Activated naive CD4-positive, alpha-beta T cell treated with anti-CD3 and anti-CD28 coated beads, Interleukin-2, amount 10 ng/mL, durations not matched to agents 7 days and 5 days (primary cell): Measurements from ENCODE around the gene TRAK2.

Experiments used
- CTCF ChIA-PET: fragments of 350-600 bp; sonication (Branson Sonifier 250); formaldehyde crosslinking; loops from one replicate; lab custom pipeline; 2021; ENCODE audit warnings: antibody characterized with exemption; lab: Charles Lee
- DNase-seq: peaks from one replicate; pipeline ENCODE4 v3.0.0-alpha.2; 2020
- H3K27ac Mint-ChIP-seq: one replicate; pipeline ENCODE4 v1.8.0; 2021; ENCODE audit warnings: mild to moderate bottlenecking, moderate library complexity, mixed read lengths
- H3K27me3 Mint-ChIP-seq: one replicate; pipeline ENCODE4 v1.8.0; 2021; ENCODE audit warnings: mild to moderate bottlenecking, mixed read lengths
- H3K36me3 Mint-ChIP-seq: one replicate; pipeline ENCODE4 v1.8.0; 2021; ENCODE audit warnings: mixed read lengths
- H3K4me1 Mint-ChIP-seq: one replicate; pipeline ENCODE4 v1.8.0; 2021; ENCODE audit warnings: mixed read lengths
- H3K4me3 Mint-ChIP-seq: one replicate; pipeline ENCODE4 v1.8.0; 2021; ENCODE audit warnings: mild to moderate bottlenecking, moderate library complexity, mixed read lengths
- H3K9me3 Mint-ChIP-seq: one replicate; pipeline ENCODE4 v1.8.0; 2021; ENCODE audit warnings: mixed read lengths

Gene TRAK2

DNA sequence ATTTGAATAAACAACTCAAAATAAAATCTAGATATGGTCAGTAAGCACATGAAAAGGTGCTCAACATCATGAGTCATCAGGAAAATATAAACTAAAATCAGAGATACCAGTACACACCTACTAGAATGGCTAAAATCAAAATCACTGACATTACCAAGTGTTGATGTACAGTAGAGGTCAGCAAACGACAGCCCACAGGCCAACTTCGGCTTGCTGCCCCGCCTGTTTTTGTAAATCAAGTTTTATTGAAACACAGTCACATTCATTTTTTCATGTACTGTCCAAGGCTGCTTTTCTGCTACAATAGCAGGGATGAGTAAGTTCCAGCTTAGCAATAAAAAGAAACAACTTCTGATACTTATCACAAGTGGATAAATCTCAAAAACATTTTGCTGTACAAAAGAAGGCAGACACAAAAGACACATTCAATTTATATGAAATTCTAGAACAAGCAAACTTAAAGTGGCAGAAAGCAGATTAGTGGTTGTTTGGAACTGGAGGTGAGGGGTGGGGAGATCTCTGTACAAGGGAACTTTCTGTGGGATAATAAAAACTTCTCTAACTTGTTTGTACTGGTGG is 32.1 kb downstream of the TRAK2 start:
- H3K4me1 Mint-ChIP-seq: peaks cover 44% of the 10 kb centered on the region
- H3K36me3 Mint-ChIP-seq: peaks cover 32% of the 10 kb centered on the region
- H3K4me3 Mint-ChIP-seq: no peak overlapping the region
- CTCF ChIA-PET: no interaction called here
- no peak overlapping the region for H3K27ac Mint-ChIP-seq
- no peaks in the 10 kb centered on the region for H3K27me3 Mint-ChIP-seq
- H3K9me3 Mint-ChIP-seq: no peaks in the 10 kb centered on the region
- DNase-seq: no peak

DNA sequence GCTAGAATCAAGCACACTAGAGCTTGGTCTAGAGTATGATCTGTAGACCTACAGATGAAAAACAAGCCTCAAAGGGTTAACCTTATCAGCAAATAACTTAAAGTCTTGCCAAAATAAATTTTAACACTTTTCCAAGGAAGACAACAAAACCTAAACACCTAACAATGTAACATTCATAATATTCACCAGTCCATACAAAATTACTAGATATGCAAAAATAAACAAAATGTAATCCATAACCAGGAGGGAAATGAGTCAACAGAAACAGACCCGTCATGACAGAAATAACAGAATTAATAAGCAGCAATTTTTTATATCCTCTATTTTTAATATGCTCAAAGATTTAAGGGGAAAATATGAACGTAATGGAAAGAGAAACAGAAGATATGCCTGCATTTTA is 36.1 kb downstream of the TRAK2 start:
- CTCF ChIA-PET: interaction anchor here (2.3 kb wide), 1 partner anchor 11 kb away, joined by 7 read pairs; no protein-coding TSS in a partner anchor
- peaks cover 25% of the 10 kb centered on the region for H3K4me1 Mint-ChIP-seq
- DNase-seq: no peak
- H3K27me3 Mint-ChIP-seq: no peaks in the 10 kb centered on the region
- no peak overlapping the region for H3K4me3 Mint-ChIP-seq
- H3K36me3 Mint-ChIP-seq: peaks cover 43% of the 10 kb centered on the region
- no peak overlapping the region for H3K27ac Mint-ChIP-seq
- H3K9me3 Mint-ChIP-seq: peaks cover 4% of the 10 kb centered on the region

DNA sequence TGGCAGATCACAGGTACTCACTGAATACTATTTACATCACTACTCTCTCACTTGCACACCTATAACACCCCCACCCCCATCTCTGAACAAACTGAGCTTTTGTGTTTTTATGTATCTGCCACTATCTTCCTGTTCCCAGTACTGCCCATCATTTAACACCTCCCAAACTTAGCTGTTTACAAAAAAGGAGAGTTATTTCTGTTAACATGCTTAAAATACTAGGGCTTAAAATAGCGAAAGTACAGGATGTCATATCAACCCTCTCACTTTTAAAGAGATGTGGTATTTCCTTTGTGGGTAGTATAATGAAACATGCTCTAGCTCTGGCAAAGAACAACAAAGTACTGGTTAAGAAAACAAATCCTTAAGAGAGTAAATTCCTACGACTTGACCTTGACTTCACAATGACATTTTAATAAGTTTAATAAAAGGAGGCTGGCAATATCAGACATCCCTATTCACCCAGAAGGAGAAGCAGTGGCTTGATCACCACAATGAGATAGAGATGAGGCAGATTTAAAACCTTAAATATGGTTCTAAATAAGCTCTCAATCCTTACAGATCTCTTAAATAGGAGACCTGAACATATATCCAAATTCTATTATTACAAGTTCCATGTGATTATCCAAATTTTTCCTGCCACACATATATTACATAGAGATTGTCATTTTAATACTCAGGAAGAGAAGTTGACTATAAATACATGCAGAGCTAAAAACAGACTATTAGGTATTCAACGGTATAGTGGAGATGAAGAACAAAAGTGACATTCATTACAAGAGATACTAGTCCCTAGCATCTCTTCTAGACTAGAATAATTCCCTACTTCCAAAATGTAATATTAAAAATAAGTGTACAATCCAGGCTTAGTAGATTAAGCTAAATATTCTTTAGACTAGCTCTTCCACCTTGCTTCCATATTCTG is 36.9 kb downstream of the TRAK2 start:
- no peak overlapping the region for H3K4me3 Mint-ChIP-seq
- peaks cover 37% of the 10 kb centered on the region for H3K36me3 Mint-ChIP-seq
- no peak overlapping the region for H3K27ac Mint-ChIP-seq
- peak; percentile 25 for DNase-seq
- H3K27me3 Mint-ChIP-seq: no peaks in the 10 kb centered on the region
- CTCF ChIA-PET: interaction anchor here (0.8 to 2.3 kb wide), 3 partner anchors 10 to 37 kb away, joined by 3 to 7 read pairs (median 3); partner anchors contain the start of genes STRADB and TRAK2
- peaks cover 20% of the 10 kb centered on the region for H3K4me1 Mint-ChIP-seq
- peaks cover 4% of the 10 kb centered on the region for H3K9me3 Mint-ChIP-seq

DNA sequence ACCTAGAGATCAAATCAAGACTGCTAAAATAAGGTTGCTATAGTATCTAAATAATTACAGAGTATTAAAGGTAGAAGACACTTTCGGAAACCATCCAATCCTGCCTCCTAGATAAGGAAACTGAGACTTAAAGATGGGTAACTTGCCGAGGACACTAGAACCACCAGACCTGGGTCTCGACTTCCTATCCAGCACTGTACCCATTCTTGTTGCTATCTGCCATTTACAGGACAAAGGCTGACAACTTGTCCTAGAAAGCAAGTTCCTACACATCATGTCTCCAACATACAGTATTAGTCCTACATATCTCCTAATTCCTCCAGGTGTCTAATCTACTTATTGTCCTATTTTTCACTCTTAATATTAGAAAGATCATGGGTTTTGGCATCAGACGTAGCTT is 37.7 kb downstream of the TRAK2 start:
- CTCF ChIA-PET: interaction anchor here (1.3 to 2.3 kb wide), 2 partner anchors 9 to 38 kb away, joined by 3 to 7 read pairs; partner anchors contain the start of genes STRADB and TRAK2
- no peak overlapping the region for H3K27ac Mint-ChIP-seq
- peaks cover 15% of the 10 kb centered on the region for H3K4me1 Mint-ChIP-seq
- H3K9me3 Mint-ChIP-seq: peaks cover 4% of the 10 kb centered on the region
- DNase-seq: no peak
- H3K4me3 Mint-ChIP-seq: no peak overlapping the region
- H3K27me3 Mint-ChIP-seq: no peaks in the 10 kb centered on the region
- H3K36me3 Mint-ChIP-seq: peaks cover 32% of the 10 kb centered on the region

DNA sequence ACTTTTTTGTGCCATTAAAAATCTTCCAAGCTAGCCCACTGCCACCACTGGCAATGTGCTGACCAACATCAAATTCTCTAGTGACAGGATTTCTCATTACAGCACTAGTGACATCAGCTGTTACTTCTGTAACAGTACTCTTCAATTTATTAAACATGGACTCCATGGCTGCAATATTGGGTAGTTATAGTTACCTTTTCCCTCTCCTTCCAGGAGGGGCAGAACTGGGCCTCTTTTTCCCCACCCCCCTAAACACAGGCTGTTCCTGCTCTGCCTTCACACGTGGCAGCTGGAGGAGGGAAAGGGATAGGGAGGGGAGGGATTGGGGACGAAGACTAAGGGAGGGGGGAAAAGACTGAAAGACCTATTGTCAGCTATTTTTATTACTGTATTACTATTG is 38.1 kb downstream of the TRAK2 start:
- H3K27me3 Mint-ChIP-seq: no peaks in the 10 kb centered on the region
- peaks cover 17% of the 10 kb centered on the region for H3K4me1 Mint-ChIP-seq
- CTCF ChIA-PET: interaction anchor here (1.3 to 2.3 kb wide), 2 partner anchors 9 to 38 kb away, joined by 3 to 7 read pairs; partner anchors contain the start of genes STRADB and TRAK2
- peaks cover 4% of the 10 kb centered on the region for H3K9me3 Mint-ChIP-seq
- no peak overlapping the region for H3K4me3 Mint-ChIP-seq
- DNase-seq: no peak
- peaks cover 34% of the 10 kb centered on the region for H3K36me3 Mint-ChIP-seq
- no peak overlapping the region for H3K27ac Mint-ChIP-seq

DNA sequence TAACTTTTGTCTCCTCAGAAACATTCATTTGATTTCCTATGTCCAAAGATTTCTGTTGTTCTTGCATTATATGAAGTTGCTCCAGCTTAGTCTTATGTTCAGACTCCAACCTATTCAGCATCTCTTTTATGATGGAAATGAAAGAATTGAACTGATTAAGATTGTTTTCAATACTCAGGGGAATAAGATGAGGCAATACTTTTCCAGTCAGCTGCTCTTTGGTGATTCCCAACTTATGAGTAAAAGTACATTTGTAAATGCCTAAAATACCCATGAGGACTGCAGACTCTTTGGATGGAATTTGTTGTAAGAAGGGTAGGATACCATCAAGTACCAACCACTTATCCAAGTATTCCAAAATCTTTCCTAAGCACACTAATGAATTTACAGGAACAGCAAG is 39.8 kb downstream of the TRAK2 start:
- H3K27ac Mint-ChIP-seq: no peak overlapping the region

DNA sequence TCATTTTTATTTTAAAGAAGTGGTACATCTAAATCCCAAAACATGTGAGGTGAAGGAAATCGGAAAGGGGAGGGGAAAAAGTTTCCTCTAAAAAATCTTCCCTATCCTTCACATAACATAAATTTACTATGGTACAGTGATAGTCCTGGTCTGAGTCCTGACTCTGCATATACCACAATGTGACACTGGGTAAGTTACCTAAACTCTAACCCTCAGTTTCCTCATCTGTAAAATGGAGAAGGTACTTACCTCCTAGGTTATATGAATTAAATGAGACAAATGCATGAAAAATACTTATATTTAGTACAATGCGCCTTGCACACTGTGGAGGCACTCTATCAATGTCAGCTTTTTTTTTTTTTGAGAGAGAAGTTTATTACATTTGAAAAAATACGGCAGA is 42.3 kb downstream of the TRAK2 start:
- CTCF ChIA-PET: no interaction called here
- DNase-seq: no peak
- H3K4me1 Mint-ChIP-seq: peaks cover 52% of the 10 kb centered on the region
- H3K4me3 Mint-ChIP-seq: no peak overlapping the region
- H3K27ac Mint-ChIP-seq: no peak overlapping the region
- H3K9me3 Mint-ChIP-seq: peaks cover 4% of the 10 kb centered on the region
- H3K36me3 Mint-ChIP-seq: peaks cover 55% of the 10 kb centered on the region
- H3K27me3 Mint-ChIP-seq: no peaks in the 10 kb centered on the region

More for the DNA sequence above, 39.8 kb downstream of the TRAK2 start:
- Mint-ChIP-seq H3K9me3 (peaks cover 4% of the 10 kb centered on the region), H3K27me3 (no peaks in the 10 kb centered on the region), H3K4me3 (no peak overlapping the region), H3K36me3 (peaks cover 36% of the 10 kb centered on the region), H3K4me1 (peaks cover 27% of the 10 kb centered on the region)
- CTCF ChIA-PET: interaction anchor here (1.3 kb wide), 1 partner anchor 35 kb away, joined by 6 read pairs; no protein-coding TSS in a partner anchor
- no peak for DNase-seq

DNA sequence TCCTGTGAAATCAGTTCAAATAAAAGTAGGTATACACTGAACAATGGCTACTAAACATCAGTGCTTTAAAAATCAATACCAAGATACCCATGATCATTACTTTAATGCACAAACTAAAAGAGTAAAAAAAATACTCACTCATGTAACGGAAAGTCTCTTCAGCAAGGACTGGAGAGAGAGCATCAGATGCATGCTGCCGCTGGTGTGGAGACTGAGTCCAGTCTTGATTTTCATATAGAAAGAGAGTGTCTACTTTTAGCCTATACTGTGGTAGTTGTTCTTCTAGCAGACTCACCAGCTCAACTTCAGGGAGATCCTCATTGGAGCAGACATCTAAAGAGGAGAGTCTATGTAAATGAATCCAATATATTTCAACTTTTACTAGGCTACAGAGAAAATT is 44.0 kb downstream of the TRAK2 start:
- peaks cover 62% of the 10 kb centered on the region for H3K36me3 Mint-ChIP-seq
- CTCF ChIA-PET: no interaction called here

DNA sequence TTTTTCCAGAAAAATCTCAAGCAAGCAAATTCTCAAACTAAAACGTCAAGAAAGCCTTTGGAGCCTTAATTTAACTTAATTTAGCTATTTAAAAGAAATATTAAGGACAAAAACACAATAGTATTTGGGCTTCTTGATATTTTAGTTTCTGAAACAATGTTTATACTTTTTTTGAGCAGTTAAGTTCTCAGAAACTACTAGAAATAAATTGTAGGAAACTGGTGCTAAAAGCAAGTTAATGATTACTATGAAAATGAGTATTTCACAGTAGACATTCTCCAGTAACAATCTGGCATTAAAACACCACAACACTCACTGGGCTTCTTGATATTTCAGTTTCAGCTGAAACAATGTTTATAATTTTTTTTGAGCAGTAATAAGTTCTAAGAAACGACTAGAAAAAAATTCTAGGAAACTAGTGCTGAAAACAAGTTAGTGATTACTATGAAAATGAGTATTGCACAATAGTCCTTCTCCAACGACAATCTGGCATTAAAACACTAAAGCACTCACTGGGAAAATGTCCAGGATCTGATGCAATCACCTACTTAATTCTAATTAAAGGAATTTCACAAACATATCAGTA is 45.1 kb downstream of the TRAK2 start:
- peak overlapping the region; percentile 32 for H3K4me3 Mint-ChIP-seq
- CTCF ChIA-PET: interaction anchor here (1.0 kb wide), 1 partner anchor 42 kb away, joined by 4 read pairs; no protein-coding TSS in a partner anchor

More for the DNA sequence above, 44.0 kb downstream of the TRAK2 start:
- no peak for DNase-seq
- Mint-ChIP-seq H3K27me3 (no peaks in the 10 kb centered on the region), H3K4me3 (no peak overlapping the region), H3K4me1 (peaks cover 63% of the 10 kb centered on the region), H3K9me3 (peaks cover 4% of the 10 kb centered on the region), H3K27ac (no peak overlapping the region)

DNA sequence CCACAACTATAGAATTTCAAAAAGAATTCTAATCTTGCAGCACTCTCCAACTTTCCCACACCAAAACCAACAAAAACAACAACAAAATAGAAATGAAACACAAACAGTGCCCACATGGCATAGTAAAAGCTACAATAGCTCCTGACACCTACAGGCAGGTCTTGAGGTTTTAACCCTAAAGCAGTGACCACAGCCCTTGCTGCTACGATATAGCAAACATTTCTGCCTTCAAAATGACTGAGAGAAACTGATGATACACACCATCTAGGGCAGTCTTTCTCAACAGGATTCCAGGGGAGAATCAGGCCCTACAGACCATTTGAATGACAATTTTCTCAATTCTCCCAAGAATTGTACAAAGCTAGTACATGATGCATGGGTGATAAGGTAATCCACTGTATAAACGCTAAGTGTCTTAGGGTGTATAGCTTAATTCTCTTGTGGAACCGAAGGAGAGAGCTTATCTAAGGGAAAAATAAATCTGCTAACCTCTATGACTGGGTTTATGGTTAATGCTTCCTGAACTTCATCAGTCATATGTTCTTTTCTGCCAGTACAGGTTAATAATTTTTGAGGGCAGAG is 46.5 kb downstream of the TRAK2 start:
- peaks cover 64% of the 10 kb centered on the region for H3K4me1 Mint-ChIP-seq
- no peaks in the 10 kb centered on the region for H3K9me3 Mint-ChIP-seq
- no peak for DNase-seq
- CTCF ChIA-PET: interaction anchor here (0.7 to 1.0 kb wide), 4 partner anchors 9 to 92 kb away, joined by 3 to 7 read pairs (median 3); partner anchors contain the start of gene FLACC1
- H3K4me3 Mint-ChIP-seq: no peak overlapping the region
- H3K27me3 Mint-ChIP-seq: no peaks in the 10 kb centered on the region
- peak overlapping the region; percentile 88 for H3K27ac Mint-ChIP-seq
- H3K36me3 Mint-ChIP-seq: peaks cover 44% of the 10 kb centered on the region

More for the DNA sequence above, 45.1 kb downstream of the TRAK2 start:
- Mint-ChIP-seq H3K4me1 (peaks cover 70% of the 10 kb centered on the region), H3K9me3 (no peaks in the 10 kb centered on the region), H3K27ac (peak overlapping the region; percentile 88), H3K27me3 (no peaks in the 10 kb centered on the region), H3K36me3 (peaks cover 52% of the 10 kb centered on the region)
- no peak for DNase-seq

DNA sequence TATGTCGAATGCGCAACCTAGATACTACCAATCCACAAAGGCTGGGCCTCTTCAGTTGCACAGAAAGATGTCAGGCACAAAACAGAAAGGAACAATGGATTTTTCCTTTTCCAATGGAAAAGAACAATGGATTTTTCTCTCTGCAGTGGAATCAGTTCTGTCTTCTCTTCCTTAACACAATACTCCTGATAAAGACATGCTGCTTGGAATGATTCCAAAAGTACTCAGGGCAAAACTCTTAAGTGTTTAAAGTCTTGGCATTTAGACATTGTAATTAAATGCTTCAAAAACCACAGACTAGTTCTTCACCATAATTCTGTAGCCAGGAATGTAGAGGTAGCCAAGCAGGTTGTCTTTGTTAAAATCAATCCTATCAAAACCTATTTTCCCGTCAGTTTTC is 47.4 kb downstream of the TRAK2 start:
- H3K27me3 Mint-ChIP-seq: no peaks in the 10 kb centered on the region
- H3K4me1 Mint-ChIP-seq: peaks cover 62% of the 10 kb centered on the region
- DNase-seq: no peak
- peaks cover 50% of the 10 kb centered on the region for H3K36me3 Mint-ChIP-seq
- no peak overlapping the region for H3K4me3 Mint-ChIP-seq
- no peak overlapping the region for H3K27ac Mint-ChIP-seq
- no peaks in the 10 kb centered on the region for H3K9me3 Mint-ChIP-seq
- CTCF ChIA-PET: interaction anchor here (1.0 kb wide), 1 partner anchor 10 kb away, joined by 7 read pairs; no protein-coding TSS in a partner anchor

DNA sequence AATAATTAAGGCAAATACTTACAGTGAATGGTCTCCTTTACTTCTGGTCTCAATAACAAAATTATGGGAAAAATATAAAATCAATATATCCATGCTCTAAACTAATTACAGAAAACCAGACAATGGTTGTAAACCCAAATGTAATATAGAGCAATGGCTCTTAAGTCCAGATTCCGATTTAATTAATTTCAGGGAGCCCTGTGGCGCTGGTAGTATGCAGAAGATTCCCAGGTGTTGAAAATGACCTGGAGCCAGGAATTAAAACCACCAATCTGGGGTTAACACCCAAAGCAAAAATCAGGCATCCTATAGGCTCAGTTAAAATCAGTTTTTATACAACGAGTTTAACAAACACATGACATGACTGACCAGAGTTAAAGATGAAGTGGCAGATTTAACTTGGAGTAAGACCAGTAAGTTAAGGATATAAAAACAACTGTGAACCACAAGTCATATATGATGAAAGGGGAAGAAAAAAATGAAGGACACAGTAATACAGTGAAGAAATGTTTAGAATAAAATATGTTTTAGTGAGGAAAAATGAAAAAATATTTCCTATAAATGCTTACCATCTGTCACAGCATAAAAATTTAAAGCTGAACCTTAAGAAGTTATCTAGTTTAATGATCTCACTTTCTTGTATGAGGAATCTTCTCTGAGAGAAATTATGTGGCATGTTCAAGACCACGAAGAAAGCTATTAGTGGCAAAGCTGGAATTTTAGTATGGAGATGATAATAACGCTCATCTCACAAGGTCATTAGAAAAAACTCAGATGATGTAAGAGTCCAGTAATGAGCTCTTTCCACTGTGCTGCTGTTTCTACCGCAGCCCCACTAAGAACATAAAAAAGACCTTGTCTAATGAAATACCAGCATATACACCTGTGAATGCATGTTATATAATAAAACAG is 48.4 kb downstream of the TRAK2 start:
- H3K4me1 Mint-ChIP-seq: peaks cover 60% of the 10 kb centered on the region
- H3K9me3 Mint-ChIP-seq: no peaks in the 10 kb centered on the region
- no peak overlapping the region for H3K4me3 Mint-ChIP-seq
- no peak overlapping the region for H3K27ac Mint-ChIP-seq
- CTCF ChIA-PET: interaction anchor here (0.6 to 1.3 kb wide), 2 partner anchors 39 to 773 kb away, joined by 3 read pairs; no protein-coding TSS in a partner anchor
- peaks cover 53% of the 10 kb centered on the region for H3K36me3 Mint-ChIP-seq
- DNase-seq: no peak
- no peaks in the 10 kb centered on the region for H3K27me3 Mint-ChIP-seq

DNA sequence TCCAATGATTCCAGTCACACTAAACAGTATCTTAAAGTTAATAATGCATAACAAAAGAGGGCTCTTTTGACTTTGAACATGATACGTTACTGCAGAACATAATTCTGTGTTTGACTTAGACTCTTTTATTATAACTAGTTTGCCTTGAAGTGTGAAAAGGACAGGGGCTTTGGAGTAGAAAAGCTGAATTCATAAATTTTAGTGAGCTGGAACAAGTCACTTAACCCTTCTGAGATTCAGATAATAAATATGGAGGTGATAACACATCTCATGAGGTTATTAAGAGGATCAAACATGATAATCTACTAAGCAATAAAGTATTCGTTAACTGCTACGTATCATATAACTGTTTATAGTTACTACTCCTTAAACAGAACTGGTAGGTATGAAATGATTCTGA is 49.4 kb downstream of the TRAK2 start:
- Mint-ChIP-seq H3K27me3 (no peaks in the 10 kb centered on the region), H3K36me3 (peaks cover 58% of the 10 kb centered on the region), H3K4me1 (peaks cover 52% of the 10 kb centered on the region), H3K27ac (no peak overlapping the region), H3K4me3 (no peak overlapping the region), H3K9me3 (no peaks in the 10 kb centered on the region)
- CTCF ChIA-PET: interaction anchor here (1.3 kb wide), 1 partner anchor 38 kb away, joined by 3 read pairs; no protein-coding TSS in a partner anchor
- DNase-seq: no peak
